GM13977 (cell line): Measurements from ENCODE around the gene DUSP22.
"Not testable (repeated sequence)": the region's sequence is repeated elsewhere in the genome, so short reads cannot be mapped to it uniquely, and the experiment has no call there.

Experiments used
- DNase-seq: peaks from one replicate; pipeline ENCODE4 v3.0.0; 2012; ENCODE audit warnings: low spot score
- in situ Hi-C: fragments of 300-500 bp; cut with MboI; formaldehyde crosslinking; loops from one replicate; pipeline ENCODE4 v1.12.0; 2022; ENCODE audit warnings: low sequenced_read_pairs, low pct_unique_long_range_greater_than_20kb, mixed read lengths, inconsistent platforms; ENCODE audit not compliant: unreplicated experiment
- TF ChIP-seq, protein P1 (sequence below): IDR thresholded peaks from 2 replicates; pipeline ENCODE4 v1.5.1; 2012; ENCODE audit warnings: mild to moderate bottlenecking, control low read depth; ENCODE audit not compliant: insufficient read depth; ENCODE audit errors: extremely low read depth, missing control alignments

DUSP22 gene

DNA sequence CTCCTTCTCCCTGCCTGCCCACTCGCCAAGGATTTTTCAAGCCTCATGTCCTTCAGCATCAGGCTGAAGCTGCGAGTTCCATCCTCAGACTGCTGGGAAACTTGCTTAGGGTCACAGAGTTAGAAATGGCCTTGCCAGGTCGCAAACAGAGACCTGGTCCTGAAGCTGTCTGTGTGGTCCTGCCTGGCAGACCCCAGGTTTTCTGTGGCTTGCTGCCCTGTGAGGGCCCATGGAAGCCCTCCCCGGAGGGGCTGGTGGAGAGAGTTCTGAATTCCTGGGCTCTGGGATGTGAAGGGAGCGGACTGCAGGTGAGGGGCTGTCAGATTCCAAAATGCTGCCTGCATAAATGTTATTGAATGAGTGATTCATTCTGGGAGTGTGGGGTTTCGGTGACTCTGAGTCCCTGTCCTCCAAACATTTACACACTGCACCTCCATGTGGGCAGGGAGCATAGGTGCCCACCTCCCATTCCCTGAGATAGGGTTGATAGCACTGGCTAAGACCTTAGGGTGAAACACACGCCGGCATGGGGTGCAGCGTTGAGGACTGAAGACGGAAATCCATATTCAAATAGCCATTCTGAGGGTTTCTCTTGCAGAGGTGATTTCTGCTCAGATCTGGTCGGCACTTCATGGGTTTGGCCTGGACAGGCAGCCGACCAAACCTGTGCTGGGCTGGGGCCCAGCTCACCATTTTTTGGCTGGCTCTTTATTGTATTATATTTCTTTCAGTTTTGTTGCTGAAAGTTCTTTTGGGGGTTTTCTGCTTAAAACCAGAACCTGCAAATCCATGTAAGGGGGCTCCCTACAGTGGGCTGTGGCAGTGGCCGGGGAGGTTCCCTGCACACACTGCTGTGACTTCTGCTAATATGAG lies 77.5 kb downstream of the DUSP22 start:
- TF ChIP-seq, protein P1, sequence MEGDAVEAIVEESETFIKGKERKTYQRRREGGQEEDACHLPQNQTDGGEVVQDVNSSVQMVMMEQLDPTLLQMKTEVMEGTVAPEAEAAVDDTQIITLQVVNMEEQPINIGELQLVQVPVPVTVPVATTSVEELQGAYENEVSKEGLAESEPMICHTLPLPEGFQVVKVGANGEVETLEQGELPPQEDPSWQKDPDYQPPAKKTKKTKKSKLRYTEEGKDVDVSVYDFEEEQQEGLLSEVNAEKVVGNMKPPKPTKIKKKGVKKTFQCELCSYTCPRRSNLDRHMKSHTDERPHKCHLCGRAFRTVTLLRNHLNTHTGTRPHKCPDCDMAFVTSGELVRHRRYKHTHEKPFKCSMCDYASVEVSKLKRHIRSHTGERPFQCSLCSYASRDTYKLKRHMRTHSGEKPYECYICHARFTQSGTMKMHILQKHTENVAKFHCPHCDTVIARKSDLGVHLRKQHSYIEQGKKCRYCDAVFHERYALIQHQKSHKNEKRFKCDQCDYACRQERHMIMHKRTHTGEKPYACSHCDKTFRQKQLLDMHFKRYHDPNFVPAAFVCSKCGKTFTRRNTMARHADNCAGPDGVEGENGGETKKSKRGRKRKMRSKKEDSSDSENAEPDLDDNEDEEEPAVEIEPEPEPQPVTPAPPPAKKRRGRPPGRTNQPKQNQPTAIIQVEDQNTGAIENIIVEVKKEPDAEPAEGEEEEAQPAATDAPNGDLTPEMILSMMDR: no peak
- DNase-seq: no peak
- in situ Hi-C loops: no loop called here

DNA sequence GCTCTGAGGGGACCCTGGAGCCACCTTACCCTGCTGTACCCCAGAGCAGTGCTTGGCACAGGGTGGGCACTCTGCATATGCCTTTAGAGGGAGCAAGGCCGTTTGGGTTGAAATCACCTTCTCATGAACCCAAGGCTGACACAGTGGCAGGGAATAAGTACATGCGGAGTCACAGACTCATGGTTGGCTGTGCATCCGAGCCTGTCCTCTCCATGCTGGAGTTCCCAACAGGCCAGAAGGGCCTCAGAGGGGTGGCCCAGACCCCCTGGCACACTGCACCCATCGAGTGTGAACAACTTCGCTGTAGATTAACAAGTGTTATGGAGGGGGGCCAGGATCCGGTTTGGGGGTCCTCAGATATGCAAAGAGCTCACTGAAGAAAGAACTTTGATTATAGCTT lies 78.3 kb downstream of the DUSP22 start:
- TF ChIP-seq, protein P1: no peak
- DNase-seq: no peak
- in situ Hi-C loops: no loop called here

DNA sequence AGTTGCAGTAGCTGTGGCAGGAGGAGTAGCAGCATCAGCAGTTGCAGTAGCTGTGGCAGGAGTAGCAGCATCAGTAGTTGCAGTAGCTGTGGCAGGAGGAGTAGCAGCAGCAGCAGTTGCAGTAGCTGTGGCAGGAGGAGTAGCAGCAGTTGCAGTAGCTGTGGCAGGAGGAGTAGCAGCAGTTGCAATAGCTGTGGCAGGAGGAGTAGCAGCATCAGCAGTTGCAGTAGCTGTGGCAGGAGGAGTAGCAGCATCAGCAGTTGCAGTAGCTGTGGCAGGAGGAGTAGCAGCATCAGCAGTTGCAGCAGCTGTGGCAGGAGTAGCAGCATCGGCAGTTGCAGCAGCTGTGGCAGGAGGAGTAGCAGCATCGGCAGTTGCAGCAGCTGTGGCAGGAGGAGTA lies 79.6 kb downstream of the DUSP22 start:
- DNase-seq, in situ Hi-C loops: not testable (repeated sequence)

DNA sequence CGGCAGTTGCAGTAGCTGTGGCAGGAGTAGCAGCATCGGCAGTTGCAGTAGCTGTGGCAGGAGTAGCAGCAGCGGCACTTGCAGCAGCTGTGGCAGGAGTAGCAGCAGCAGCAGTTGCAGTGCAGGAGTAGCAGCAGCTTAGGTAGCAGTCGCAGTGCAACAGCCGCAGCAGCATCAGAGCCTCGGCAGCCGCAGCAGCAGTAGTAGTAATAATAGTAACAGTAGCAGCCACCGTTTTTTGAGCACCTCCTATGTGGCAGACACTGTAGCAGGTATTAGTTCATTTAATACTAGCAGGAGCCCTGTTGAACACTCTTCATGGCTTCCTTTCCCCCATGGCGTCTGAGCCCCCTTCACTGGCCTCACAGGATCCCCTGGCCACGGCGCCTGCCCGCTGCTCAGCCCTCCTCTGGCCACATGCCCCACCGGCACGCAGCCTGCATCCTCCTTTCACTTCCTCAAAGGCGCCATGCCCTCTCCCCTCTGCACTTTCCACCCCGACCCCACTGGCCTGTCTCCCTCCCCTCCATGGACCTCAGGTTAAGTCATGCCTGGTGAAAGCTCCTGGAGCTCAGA lies 80.1 kb downstream of the DUSP22 start:
- TF ChIP-seq, protein P1: no peak
- DNase-seq: no peak
- in situ Hi-C loops: no loop called here

DNA sequence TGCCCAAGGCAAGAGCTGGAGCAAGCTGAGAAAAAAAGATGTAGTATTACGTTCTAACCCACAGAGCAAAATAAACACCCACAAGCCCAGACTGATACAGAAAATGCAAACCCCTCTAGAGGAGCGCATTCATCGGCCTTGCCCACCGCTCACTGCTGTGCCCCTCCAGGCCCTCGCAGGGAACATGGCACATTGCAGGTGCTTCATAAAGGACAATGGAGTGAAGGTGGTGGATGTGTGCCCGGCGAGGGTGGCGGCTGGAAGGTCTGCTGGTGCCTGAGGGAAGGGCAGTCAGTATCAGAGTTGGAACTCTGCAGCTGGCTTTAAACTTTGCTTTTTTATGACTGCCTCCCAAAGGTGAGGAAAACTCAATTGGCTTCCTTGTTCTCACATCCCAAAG lies 80.7 kb downstream of the DUSP22 start:
- no peak for DNase-seq
- in situ Hi-C loops: no loop called here
- TF ChIP-seq, protein P1: no peak

DNA sequence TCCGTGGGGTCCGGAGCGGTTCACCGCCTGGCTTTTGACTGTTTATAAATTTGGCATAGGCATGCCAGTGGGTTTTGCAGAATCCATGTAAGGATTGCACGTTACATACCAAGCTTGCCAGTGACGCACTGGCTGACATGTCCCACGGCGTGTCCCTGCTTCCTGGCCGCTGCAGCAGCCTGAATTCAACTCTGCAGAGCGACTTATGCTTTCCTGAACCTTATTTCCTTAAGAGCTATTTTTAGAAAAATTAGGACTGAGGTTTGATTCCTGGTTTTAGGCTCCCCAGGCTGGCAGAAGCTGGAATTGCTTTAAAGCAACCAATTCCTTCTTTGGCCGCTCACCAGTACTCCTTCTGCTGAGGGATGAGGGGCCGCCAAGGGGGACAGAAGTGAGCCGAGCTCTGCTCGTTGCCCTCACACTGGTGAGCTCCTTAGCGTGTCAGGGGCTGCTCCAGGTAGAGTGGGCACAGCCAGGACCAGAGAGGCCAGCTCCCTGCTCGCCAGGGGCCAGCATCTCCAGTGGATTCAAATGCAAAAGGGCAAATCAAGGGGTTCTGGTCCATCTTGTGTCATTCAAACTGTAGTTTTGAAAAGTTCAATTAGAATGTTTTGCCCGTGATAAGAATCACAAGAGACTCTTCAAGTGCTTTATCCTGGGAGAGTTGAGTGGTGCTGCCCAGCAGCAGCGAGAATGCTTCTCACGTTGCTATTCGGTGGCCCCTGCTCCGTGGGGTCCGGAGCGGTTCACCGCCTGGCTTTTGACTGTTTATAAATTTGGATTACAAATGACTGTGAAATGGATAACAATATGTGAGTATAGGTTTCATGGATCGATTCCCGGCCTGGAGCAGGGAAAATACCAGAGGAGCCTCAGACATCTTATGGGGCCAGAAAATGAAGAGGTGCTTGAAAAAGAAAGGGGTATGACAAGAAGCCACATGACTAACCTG lies 81.8 kb downstream of the DUSP22 start:
- in situ Hi-C loops: no loop called here
- TF ChIP-seq, protein P1: no peak
- no peak for DNase-seq
